Memory B cell (primary cell): ENCODE measurements around the gene TMCC1.
"Not testable (repeated sequence)": the region's sequence is repeated elsewhere in the genome, so short reads cannot be mapped to it uniquely, and the experiment has no call there.

Source experiments
- ATAC-seq: fragments of 150-1000 bp; cut with Tn5 transposase; 2 replicates; pipeline ENCODE4 v1.10.0; 2021; ENCODE audit warnings: low read depth, mild to moderate bottlenecking, moderate library complexity
- DNase-seq, 2 donors: peaks; one replicate each; pipeline ENCODE4 v3.0.0; 2022; ENCODE audit warnings: low spot score in 2 of 2
- H3K27ac Mint-ChIP-seq: one replicate; pipeline ENCODE4 v1.8.0; 2022; ENCODE audit warnings: mild to moderate bottlenecking, moderate library complexity, mixed read lengths
- H3K27me3 Mint-ChIP-seq: one replicate; pipeline ENCODE4 v1.8.0; 2022; ENCODE audit warnings: mixed read lengths
- H3K36me3 Mint-ChIP-seq: one replicate; pipeline ENCODE4 v1.8.0; 2022; ENCODE audit warnings: mild to moderate bottlenecking, mixed read lengths
- H3K4me1 Mint-ChIP-seq: one replicate; pipeline ENCODE4 v1.8.0; 2022; ENCODE audit warnings: mixed read lengths
- H3K4me3 Mint-ChIP-seq: one replicate; pipeline ENCODE4 v1.8.0; 2022; ENCODE audit warnings: mild to moderate bottlenecking, moderate library complexity, mixed read lengths
- H3K9me3 Mint-ChIP-seq: one replicate; pipeline ENCODE4 v1.8.0; 2022; ENCODE audit warnings: mixed read lengths

Gene TMCC1

DNA sequence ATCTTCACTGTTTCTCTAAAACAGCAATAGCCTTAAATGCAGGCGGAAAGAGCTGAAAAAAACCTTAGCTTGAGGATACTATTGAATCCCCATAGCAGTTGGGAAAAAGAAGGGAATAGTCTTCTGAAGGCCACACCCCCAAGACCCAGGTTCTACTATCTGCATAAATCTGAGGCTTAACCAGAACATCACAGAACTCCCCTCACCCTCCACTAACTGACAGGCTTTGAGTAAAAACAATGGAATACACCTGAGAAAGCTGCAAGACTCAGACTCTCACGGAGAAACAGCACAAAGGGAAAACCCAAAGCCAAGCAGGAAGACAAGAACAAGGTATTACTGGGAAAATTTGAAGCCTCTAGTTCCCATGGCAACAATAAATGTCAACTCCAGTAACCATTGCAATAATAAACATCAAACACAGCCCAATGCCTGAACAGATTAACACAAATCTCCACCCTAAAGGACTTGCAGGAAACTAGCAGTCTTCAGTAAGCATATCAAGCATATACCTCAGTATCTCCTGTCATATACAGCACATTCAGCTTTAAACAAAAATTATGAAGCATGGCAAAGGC, 56.4 kb downstream of the TMCC1 start:
- Mint-ChIP-seq H3K4me1 (peaks cover 6% of the 10 kb centered on the region), H3K36me3 (peaks cover 13% of the 10 kb centered on the region), H3K27ac (no peak overlapping the region), H3K27me3 (no peaks in the 10 kb centered on the region), H3K9me3 (no peaks in the 10 kb centered on the region), H3K4me3 (no peak overlapping the region)
- DNase-seq (no peak), ATAC-seq (no peak)

DNA sequence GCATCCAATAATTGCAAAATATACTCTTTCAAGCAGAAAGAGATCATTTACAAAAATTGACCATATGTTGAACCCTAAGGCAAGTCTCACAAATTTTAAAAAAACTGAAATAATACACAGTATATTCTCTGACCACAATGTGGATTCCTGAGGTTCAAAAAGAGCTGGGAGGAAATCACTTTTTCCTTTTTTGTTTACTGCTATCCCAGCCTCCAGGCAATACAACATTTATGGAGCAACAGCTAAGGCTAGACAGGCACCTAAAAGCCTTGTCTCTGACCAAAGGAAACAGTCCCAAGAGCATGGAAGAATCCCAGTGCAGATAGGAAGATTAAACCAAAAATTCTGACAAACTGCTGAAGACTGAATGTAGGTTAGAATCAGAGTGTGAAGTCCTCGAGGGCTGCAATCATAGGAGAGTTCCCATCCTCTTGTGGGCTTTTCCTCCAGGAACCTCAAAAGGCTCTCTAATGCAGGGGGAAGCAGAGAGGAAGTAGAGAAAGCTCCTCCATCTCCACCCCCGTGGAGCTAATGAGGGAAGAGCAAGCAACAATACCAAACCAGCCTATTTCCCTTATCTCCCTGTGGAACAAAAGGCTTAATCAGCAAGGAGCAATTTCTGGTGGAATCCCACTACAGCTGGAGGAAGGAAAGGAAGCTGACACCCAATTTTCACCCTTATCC, 57.0 kb downstream of the TMCC1 start:
- Mint-ChIP-seq H3K9me3 (no peaks in the 10 kb centered on the region), H3K4me3 (no peak overlapping the region), H3K36me3 (peaks cover 13% of the 10 kb centered on the region), H3K4me1 (peaks cover 6% of the 10 kb centered on the region), H3K27me3 (no peaks in the 10 kb centered on the region), H3K27ac (no peak overlapping the region)
- ATAC-seq (no peak), DNase-seq (no peak)

DNA sequence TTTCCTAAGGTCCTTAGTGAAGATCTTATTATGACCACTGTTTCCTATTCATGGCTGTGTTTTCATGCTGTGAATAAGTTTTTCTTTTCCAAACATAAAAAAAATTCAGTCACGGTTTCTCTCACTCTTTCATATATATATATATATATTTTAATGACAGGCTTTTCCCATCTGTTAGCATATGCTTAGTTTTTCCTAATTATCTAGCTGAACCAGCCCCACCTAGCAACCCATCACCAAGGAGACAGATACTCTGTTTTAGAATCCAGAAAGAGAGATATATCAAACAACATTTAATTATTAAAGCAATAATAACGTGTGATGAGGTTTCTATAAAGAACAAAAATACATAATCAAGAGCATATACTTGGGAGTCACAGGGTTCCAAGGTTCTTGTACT, 58.3 kb downstream of the TMCC1 start:
- Mint-ChIP-seq H3K4me3 (no peak overlapping the region), H3K9me3 (no peaks in the 10 kb centered on the region), H3K27me3 (no peaks in the 10 kb centered on the region), H3K27ac (no peak overlapping the region), H3K4me1 (peaks cover 6% of the 10 kb centered on the region), H3K36me3 (peaks cover 11% of the 10 kb centered on the region)
- no peak for ATAC-seq
- no peak for DNase-seq

DNA sequence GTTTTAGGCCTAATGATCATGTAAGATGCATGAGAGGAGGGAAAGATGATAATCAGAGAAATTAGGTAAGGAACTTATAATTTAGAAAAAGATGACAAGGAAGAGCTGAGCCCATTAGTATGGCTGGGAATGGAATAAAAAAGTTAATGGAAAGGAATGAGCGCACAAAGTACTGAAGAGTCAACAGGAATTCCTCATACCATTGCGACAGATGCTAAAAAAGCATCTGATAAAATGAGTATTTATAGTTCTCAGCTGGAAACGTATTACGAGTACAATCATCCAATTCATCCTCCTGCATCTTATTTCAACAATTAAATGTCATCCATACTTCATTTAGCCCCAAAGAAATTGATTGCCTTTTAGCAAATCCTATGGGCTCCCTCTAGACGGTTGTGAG, 58.9 kb downstream of the TMCC1 start:
- Mint-ChIP-seq H3K27ac (no peak overlapping the region), H3K9me3 (no peaks in the 10 kb centered on the region), H3K36me3 (peaks cover 11% of the 10 kb centered on the region), H3K4me1 (peaks cover 6% of the 10 kb centered on the region), H3K27me3 (no peaks in the 10 kb centered on the region), H3K4me3 (no peak overlapping the region)
- ATAC-seq (no peak), DNase-seq (no peak)

DNA sequence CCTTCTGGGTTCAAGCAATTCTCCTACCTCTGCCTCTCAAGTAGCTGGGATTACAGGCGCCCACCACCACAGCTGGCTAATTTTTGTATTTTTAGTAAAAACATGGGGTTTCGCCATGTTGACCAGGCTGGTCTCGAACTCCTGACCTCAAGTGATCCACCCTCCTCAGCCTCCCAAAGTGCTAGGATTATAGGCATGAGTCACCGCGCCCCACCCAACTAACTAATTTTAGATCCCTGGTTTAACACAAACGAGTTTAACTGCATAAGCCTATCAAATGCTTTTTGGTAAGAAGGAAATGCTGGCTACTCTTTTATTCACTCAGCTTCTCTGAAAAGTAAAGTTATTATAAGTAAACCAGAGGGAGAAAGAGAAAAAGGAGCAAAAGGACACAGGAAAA, 61.6 kb downstream of the TMCC1 start:
- not testable (repeated sequence) for H3K9me3 Mint-ChIP-seq, DNase-seq, H3K4me3 Mint-ChIP-seq, H3K27me3 Mint-ChIP-seq, H3K27ac Mint-ChIP-seq, ATAC-seq, H3K36me3 Mint-ChIP-seq
- H3K4me1 Mint-ChIP-seq: peaks cover 11% of the 10 kb centered on the region

DNA sequence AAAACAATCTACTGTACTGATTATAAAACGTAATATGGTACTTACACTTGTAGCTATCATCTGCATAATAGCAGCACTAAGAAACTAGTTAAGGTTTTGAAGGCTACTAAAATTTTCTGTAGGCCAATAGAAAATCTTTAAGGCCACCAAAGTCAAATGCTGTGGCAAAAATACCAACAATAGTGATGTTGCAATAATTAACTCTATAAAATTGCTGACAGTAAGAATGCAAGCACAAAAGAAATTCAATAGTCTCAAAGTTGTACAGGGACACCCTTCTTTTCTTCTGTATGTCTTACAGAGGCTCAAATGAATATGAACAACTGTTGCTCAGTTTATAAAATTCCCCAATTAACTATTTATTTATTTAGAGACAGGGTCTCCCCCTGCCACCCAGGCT, 62.0 kb downstream of the TMCC1 start:
- no peaks in the 10 kb centered on the region for H3K9me3 Mint-ChIP-seq
- DNase-seq (no peak), ATAC-seq (no peak)
- H3K4me1 Mint-ChIP-seq: peaks cover 11% of the 10 kb centered on the region
- H3K27ac Mint-ChIP-seq: no peak overlapping the region
- H3K27me3 Mint-ChIP-seq: no peaks in the 10 kb centered on the region
- no peak overlapping the region for H3K4me3 Mint-ChIP-seq
- peaks cover 8% of the 10 kb centered on the region for H3K36me3 Mint-ChIP-seq

DNA sequence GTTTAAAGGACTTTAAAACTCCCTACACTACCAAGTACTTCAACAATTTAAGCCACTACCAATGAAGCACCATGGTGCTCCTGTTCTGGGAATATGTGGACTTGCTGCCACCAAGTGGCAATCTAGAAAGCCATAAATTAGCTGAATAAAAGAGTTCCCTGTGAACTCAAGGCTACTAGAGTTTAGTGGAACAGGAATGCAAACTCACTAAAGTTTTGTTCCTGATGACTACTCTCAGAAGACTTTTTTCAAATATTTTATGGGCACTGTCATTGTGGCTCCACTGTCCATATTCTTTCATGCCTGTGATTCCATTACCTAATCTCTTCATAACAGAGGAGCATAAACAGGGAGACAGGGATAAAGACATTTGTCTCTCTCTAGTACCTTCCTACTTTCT, 63.9 kb downstream of the TMCC1 start:
- DNase-seq (no peak), ATAC-seq (peak; percentile 39)
- no peaks in the 10 kb centered on the region for H3K27me3 Mint-ChIP-seq
- peak overlapping the region; percentile 70 for H3K27ac Mint-ChIP-seq
- H3K4me3 Mint-ChIP-seq: no peak overlapping the region
- H3K9me3 Mint-ChIP-seq: no peaks in the 10 kb centered on the region
- H3K4me1 Mint-ChIP-seq: peaks cover 17% of the 10 kb centered on the region
- peaks cover 3% of the 10 kb centered on the region for H3K36me3 Mint-ChIP-seq

DNA sequence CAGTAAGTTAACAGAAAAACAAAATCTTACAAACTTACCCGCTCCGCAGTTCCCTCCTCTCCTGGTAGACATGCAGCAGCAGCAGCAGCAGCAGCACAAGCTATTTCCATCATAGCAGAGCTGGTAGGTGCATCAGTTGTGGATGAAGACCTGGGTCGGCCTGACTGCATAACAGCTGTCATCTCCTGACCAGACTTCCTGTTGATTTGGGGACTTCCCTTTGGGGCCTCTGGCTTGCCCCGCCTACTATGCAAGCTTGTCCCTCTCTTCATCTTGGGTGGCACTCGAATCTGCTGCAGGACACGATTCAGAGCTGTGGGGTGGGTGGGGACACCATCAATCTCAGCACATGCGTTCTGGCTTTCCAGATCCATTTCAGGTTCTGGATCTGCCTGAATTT, 65.7 kb downstream of the TMCC1 start:
- DNase-seq (peak; percentile 28 to 44), ATAC-seq (peak; percentile 93)
- peaks cover 3% of the 10 kb centered on the region for H3K36me3 Mint-ChIP-seq
- no peaks in the 10 kb centered on the region for H3K9me3 Mint-ChIP-seq
- H3K4me1 Mint-ChIP-seq: peaks cover 21% of the 10 kb centered on the region
- H3K27ac Mint-ChIP-seq: peak overlapping the region; percentile 95
- peak overlapping the region; percentile 74 for H3K4me3 Mint-ChIP-seq
- no peaks in the 10 kb centered on the region for H3K27me3 Mint-ChIP-seq

DNA sequence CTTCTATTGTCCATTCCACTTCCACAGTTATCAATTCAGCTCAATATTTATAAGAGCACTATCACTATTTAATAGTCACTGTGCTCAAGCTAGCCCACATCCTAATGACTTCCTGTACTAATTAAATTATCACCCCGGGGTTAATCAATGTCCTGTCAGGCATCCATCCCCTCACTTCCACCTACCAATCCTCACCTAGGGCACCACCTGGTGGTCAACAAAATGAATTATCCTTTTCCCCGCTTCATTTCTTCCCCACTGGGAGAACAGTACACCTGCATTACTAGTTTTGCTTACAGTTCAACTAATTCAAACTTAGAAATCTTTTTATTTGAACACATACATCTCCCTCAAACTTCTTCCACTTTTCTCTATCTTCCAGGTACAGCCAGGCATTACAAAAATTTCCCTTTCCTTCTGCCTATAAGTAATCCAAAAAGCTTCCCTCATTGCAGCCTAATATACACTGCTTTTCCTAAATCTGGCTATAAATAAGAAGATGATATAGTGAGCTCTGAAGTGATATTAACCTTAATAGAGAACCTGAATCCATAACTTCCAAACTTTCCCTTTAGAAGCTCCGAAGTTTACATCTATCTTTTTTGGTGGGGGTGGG, 68.5 kb downstream of the TMCC1 start:
- no peaks in the 10 kb centered on the region for H3K9me3 Mint-ChIP-seq
- H3K4me3 Mint-ChIP-seq: no peak overlapping the region
- ATAC-seq (peak; percentile 46), DNase-seq (peak; percentile 48 to 55)
- peaks cover 23% of the 10 kb centered on the region for H3K4me1 Mint-ChIP-seq
- peak overlapping the region; percentile 3 for H3K27ac Mint-ChIP-seq
- no peaks in the 10 kb centered on the region for H3K27me3 Mint-ChIP-seq
- H3K36me3 Mint-ChIP-seq: peaks cover 3% of the 10 kb centered on the region

DNA sequence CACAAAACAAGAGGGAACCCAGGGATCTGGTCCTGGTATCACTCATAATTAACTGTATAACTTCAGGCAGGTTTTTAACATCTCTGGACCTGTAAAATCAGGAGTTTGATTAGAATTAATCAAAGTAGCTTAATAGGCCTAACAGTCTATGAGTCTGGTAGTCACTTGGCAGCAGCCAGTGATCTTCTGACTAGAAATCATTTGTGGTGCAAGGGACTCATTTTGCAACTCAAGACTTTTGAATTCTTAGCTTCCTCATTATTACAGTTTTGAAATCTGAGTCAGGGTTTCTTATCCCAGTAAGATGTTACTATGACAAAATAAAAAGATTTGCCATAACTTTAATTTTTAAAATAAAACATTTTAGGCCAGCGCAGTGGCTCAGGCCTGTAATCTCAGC, 70.8 kb downstream of the TMCC1 start:
- Mint-ChIP-seq H3K4me3 (no peak overlapping the region), H3K9me3 (no peaks in the 10 kb centered on the region), H3K27ac (no peak overlapping the region), H3K4me1 (peaks cover 16% of the 10 kb centered on the region), H3K27me3 (no peaks in the 10 kb centered on the region), H3K36me3 (peaks cover under 1% of the 10 kb centered on the region)
- no peak for ATAC-seq
- no peak for DNase-seq

DNA sequence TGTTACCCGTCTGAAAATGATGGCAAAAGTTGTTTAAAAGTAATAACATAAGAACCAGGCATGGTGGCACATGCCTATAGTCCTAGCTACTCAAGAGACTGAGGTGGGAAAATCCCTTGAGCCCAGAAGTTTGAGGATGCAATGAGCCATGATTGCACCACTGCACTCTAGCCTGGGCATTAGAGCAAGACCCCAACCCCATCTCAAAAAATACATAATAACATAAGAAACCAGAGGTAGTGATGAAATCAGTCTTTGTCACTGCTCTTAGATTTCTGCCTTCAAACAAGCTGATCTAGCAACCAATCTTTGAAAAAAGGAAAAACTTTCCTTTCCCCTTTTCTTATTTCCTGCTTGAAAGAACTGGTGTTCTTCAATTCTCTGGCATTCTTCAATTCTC, 71.3 kb downstream of the TMCC1 start:
- peaks cover 14% of the 10 kb centered on the region for H3K4me1 Mint-ChIP-seq
- DNase-seq: no peak
- H3K27me3 Mint-ChIP-seq: no peaks in the 10 kb centered on the region
- no peak overlapping the region for H3K27ac Mint-ChIP-seq
- H3K36me3 Mint-ChIP-seq: no peaks in the 10 kb centered on the region
- H3K4me3 Mint-ChIP-seq: no peak overlapping the region
- no peak for ATAC-seq
- no peaks in the 10 kb centered on the region for H3K9me3 Mint-ChIP-seq

DNA sequence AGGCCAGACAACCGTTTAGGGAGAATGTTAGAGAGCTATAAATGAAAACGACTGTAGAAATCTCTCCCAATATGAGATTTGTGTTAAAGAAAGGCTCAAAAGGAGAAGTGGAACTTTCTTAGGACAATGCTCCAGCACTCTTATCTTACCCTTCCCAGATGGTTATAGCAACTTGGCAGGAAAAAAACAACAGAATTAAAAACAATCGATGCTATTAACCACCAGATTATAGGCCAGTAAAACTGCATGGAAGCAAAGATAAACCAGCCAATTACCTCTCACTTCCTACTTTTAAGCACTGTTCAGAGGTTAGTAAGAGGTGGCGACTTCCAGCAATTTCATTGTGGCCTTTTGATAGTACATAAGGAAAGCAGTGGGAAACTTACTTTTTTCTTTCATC, 72.9 kb downstream of the TMCC1 start:
- H3K27me3 Mint-ChIP-seq: no peaks in the 10 kb centered on the region
- peaks cover 9% of the 10 kb centered on the region for H3K36me3 Mint-ChIP-seq
- DNase-seq (no peak), ATAC-seq (no peak)
- H3K4me3 Mint-ChIP-seq: no peak overlapping the region
- H3K4me1 Mint-ChIP-seq: peaks cover 19% of the 10 kb centered on the region
- H3K27ac Mint-ChIP-seq: no peak overlapping the region
- peaks cover 2% of the 10 kb centered on the region for H3K9me3 Mint-ChIP-seq

DNA sequence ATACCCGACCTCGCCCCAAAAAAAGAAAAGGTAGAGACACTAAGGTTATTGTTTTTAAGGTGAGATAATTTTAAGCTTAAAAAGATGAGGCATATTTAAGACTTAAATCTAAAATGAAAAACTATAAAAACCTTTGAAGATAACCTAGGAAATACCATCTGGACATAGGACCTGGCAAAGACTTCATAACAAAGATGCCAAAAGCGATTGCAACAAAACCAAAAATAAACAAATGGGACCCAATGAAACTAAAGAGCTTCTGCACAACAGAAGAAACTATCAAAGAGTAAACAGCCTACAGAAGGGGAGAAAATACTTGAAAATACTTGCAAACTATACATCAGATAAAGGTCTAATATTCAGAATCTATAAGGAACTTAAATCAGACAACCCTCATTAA, 80.9 kb downstream of the TMCC1 start:
- ATAC-seq (no peak), DNase-seq (no peak)
- H3K36me3 Mint-ChIP-seq: peaks cover 31% of the 10 kb centered on the region
- H3K27me3 Mint-ChIP-seq: no peaks in the 10 kb centered on the region
- H3K9me3 Mint-ChIP-seq: peaks cover 13% of the 10 kb centered on the region
- H3K4me3 Mint-ChIP-seq: no peak overlapping the region
- H3K4me1 Mint-ChIP-seq: peaks cover 18% of the 10 kb centered on the region
- no peak overlapping the region for H3K27ac Mint-ChIP-seq

DNA sequence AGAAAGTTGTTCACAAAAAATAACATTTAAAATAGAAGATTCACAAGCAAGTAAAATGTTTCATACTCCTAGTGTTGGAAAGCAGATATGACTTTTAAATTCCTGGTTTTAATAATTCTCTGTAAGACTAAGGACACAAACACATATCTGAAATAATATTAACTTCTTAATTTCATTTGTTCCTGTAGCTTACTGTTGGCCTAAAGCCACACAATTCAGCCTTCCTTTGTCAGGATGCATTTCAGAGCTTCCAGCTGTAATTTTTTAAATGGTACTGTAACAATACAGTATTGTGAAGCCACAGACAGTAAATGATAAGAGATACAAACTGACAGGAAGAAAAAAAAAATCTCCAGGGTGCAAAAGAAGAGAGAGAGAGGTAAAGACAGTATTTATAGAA, 84.2 kb downstream of the TMCC1 start:
- Mint-ChIP-seq H3K9me3 (peaks cover 4% of the 10 kb centered on the region), H3K36me3 (peaks cover 13% of the 10 kb centered on the region), H3K27me3 (no peaks in the 10 kb centered on the region), H3K4me3 (no peak overlapping the region), H3K27ac (no peak overlapping the region), H3K4me1 (peaks cover 12% of the 10 kb centered on the region)
- no peak for ATAC-seq
- no peak for DNase-seq

DNA sequence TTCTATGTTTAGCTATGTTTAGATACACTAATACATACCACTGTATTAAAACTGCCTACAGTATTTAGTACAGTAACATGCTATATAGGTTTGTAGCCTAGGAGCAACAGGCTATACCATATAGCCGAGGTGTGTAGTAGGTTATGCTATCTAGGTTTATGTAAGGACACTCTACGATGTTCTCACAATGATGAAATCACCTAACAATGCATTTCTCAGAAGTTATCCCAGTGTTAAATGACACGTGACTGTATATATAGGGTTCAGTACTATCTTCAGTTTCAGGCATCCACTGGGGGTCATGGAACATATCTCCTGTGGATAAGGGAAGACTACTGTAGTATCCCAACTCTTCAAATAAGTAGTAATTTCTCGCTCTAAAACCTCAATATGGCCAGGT, 97.4 kb downstream of the TMCC1 start:
- no peak for ATAC-seq
- Mint-ChIP-seq H3K9me3 (no peaks in the 10 kb centered on the region), H3K36me3 (peaks cover 1% of the 10 kb centered on the region), H3K27me3 (no peaks in the 10 kb centered on the region), H3K4me3 (no peak overlapping the region), H3K4me1 (peaks cover 19% of the 10 kb centered on the region), H3K27ac (no peak overlapping the region)
- no peak for DNase-seq
